HG03521 (cell line): ENCODE results near the gene APAF1.
A peak's percentile ranks its signal among the peaks of the same experiment; 100 is the strongest.

Experiments used
- ATAC-seq: cut with Tn5 transposase; IDR thresholded peaks from one replicate; pipeline ENCODE4 v1.9.1; 2021; ENCODE audit warnings: mild to moderate bottlenecking, moderate library complexity; ENCODE audit not compliant: unreplicated experiment

Gene APAF1

GRCh38 chr12:98721204-98721702, 76.2 kb downstream of the APAF1 start:
- ATAC-seq = no peak

- no peak for ATAC-seq
Measured at GRCh38 chr12:98724384-98725155, 79.5 kb downstream of the APAF1 start.

GRCh38 chr12:98725476-98726247, 80.6 kb downstream of the APAF1 start:
- ATAC-seq = peak; percentile 77

GRCh38 chr12:98727196-98727595, 82.1 kb downstream of the APAF1 start:
- ATAC-seq = no peak

- no peak for ATAC-seq
Measured at GRCh38 chr12:98730412-98730811, 85.3 kb downstream of the APAF1 start.

GRCh38 chr12:98733667-98734350, 88.7 kb downstream of the APAF1 start:
- ATAC-seq = no peak

GRCh38 chr12:98735821-98736220, 90.7 kb downstream of the APAF1 start:
- ATAC-seq = no peak

GRCh38 chr12:98736352-98737321, 91.5 kb downstream of the APAF1 start:
- no peak for ATAC-seq

GRCh38 chr12:98737322-98737712, 92.2 kb downstream of the APAF1 start:
- no peak for ATAC-seq

GRCh38 chr12:98738002-98738401, 92.9 kb downstream of the APAF1 start:
- ATAC-seq = no peak

GRCh38 chr12:98738539-98738938, 93.4 kb downstream of the APAF1 start:
- no peak for ATAC-seq

- ATAC-seq = no peak
Measured at GRCh38 chr12:98740751-98741150, 95.7 kb downstream of the APAF1 start.

- ATAC-seq = no peak
Measured at GRCh38 chr12:98741196-98741555, 96.1 kb downstream of the APAF1 start.

- no peak for ATAC-seq
Measured at GRCh38 chr12:98741556-98742265, 96.6 kb downstream of the APAF1 start.

- peak; percentile 58 for ATAC-seq
Measured at GRCh38 chr12:98743362-98743953, 98.4 kb downstream of the APAF1 start.

GRCh38 chr12:98744680-98745079, 99.6 kb downstream of the APAF1 start:
- no peak for ATAC-seq

- ATAC-seq = peak; percentile 52
Measured at GRCh38 chr12:98745578-98746391, 100.7 kb downstream of the APAF1 start.

GRCh38 chr12:98748463-98748862, 103.4 kb downstream of the APAF1 start:
- ATAC-seq = no peak

GRCh38 chr12:98750511-98750910, 105.4 kb downstream of the APAF1 start:
- ATAC-seq = no peak
